Stimulated activated CD4-positive, alpha-beta T cell treated with anti-CD3 and anti-CD28 coated beads, Interleukin-15, amount 100 ng/mL, for 48 hours (primary cell): ENCODE results near the gene MAEA.

Experiments used
- DNase-seq, 2 donors: peaks; one replicate each; pipeline ENCODE4 v3.0.0-alpha.2; 2020; ENCODE audit warnings: low read depth in 2 of 2

Gene MAEA

GRCh38 chr4:1353186-1354055 lies 63.7 kb downstream of the MAEA start:
- DNase-seq: no peak

- no peak for DNase-seq
Measured at GRCh38 chr4:1354136-1354982, 64.7 kb downstream of the MAEA start.

- DNase-seq: no peak
Measured at GRCh38 chr4:1354983-1355275, 65.2 kb downstream of the MAEA start.

- DNase-seq: no peak
Measured at GRCh38 chr4:1355378-1355777, 65.7 kb downstream of the MAEA start.

- DNase-seq: peak in 1 of 2 donors; percentile 14
Measured at GRCh38 chr4:1356181-1356998, 66.7 kb downstream of the MAEA start.

DNA sequence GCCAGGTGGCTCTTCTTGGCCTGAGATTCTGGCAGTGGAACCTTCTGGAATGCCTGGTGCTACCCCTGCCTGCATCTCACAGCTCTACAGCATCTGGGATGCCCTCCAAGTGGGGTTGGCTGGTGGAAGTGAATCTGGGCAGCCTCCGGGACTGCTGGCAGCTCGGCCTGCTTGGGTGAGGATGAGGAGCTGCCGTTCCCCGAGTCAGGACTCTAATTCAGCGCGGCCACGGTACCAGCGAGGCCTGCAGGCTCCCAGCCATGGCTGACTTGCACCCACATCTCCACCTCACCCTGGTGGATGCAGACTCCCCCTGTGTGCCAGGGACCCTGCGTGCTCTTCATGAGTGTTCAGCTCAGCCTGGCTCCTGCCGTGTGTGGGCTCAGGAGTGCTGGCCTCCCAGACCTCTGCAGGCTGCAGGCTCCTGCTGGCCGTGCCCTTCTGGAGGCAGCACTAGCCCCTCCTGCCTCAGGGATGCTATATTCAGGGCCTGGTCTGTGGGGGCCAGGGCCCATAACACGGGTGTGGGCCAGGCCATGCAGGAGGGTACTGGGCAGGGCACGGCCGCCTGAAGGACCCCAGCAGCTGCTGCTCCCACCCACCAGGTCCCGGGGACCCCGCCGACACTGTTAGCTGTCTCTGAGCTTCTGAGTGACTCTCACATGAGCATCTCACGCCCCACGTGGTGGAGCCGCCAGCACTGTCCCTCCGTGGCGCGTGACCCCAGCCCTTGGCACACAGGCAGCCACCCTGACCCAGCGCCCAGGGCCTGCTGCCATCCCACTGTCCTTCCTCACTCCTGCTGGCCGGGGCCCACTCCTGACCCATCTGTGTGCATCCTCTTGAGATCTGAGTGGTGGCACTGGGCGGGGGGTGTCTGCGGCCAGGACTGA lies 67.9 kb downstream of the MAEA start:
- DNase-seq: no peak

DNA sequence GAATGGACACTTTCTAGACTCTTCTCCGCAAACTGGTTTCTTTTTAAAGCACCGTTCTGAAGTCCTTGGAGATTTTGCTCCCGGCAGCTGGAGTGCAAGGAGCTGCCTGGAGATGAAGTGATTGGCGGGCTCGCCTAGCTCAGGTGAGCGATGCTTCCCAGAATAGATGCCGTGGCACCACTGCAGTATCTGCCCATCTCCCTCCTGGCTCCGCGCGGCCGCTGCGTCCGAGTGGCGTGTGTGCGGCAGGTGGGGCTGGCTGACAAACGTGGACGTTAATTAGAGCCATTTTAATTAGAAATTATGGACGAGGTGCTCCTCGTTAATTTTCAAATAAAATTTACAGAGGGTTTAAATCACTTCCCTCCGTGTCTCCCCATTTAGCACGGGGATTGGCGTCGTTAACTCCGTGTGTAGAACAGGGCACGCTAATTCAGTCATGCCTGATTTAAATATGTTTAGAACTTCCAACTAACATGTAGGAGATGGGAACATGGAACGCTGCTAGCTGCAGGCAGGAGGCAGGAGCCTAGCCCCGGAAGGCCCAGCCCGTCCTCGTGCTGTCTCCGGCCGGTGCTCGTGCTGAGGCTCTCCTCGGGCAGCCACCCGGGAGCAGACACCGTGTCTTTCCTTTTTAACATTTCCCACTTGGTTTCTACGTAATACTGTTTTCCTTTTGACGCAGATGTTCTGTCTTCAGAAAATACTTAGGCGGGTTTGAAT lies 68.9 kb downstream of the MAEA start:
- DNase-seq: no peak

DNA sequence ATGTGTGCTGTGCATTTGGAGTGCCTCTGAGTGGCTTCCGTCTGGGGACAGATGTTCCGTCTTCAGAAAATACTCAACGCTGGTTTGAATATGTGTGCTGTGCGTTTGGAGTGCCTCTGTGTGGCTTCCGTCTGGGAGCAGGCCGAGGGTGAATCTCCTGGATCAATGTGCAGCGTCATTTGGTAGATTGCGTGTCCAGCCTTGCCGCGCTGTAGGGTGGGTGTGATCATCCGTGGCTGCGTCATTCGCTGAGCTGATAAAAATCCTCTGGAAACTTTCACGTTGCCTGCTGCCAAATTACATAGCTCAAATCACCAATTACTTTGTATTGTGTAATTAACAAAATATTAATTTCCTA lies 69.4 kb downstream of the MAEA start:
- DNase-seq: no peak

DNA sequence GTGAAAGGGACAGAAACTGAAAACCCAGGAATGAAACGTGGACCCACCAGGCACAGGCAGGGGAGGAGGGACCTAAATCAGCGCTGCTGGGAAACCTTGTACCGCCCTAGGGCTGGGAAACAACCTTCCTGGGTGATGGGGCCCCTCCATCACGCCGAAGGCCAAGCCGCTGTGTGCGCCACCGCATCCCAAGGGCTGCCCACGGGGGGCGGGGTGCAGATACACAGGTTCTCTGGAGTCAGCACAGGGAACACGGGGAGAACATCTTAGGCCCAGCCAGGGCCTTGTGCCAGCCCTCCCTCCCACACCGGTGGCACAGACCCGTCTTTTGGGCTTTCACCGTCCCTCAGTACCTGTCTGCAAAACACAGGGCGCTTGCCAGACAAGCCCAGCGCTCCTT lies 70.3 kb downstream of the MAEA start:
- DNase-seq: no peak

- no peak for DNase-seq
Measured at GRCh38 chr4:1360423-1361283, 71.0 kb downstream of the MAEA start.

DNA sequence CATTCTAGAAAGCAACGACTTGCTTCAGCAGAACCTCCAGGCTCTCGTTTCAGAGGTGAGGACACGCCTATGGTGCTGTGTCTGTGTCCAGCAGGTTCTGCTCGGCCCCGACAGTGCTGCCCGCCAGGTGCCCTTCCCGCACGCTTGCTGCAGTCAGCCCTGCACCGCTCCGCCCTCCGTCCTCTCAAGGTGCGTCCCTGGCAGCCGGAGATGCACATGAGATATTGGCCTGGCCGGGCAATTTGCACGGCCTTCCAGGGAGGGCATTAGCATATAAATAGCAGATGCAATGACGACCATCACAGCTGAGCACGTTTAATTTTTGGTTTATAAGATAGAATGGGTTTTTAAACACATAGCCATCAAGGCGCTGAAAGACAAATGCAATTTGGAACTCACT lies 71.7 kb downstream of the MAEA start:
- no peak for DNase-seq

DNA sequence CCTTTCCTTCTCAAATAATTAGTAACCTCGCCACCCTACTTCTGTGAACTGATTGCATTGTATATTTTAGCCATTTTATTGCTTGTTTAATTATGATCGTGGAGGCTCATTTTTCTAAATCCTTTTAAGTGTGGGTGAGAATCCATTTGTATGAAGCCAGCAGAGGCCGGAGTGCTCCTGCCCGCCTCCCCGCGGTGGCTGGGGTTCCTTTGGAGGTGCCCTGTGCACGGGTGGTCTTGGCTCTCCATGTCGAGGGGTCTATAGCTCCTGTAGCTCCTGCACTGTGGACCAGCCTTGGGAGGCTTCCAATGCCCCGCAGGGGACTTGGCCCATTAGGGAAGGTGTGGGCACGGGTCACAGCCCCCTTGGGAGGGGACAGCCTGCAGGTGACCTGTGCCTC lies 72.4 kb downstream of the MAEA start:
- DNase-seq: no peak

DNA sequence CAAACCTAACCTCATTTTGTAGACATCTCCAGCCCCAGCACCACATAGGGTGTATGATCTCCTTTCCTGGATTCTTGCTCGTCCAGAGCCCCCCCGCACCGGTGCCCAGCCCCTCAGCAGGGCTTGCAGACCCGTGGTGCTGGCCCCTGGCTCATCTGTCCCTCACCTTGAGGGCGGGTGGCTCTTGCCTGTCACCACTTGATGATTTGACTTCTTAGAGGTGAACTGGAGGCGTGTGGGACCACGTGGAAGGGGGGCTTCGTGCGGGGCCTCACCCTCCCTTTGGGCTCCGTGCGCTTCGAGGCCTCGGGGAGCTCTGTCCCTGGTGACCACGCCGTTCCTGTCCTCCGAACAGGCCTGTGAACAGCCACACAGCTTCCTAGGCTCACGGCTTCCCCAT lies 72.8 kb downstream of the MAEA start:
- no peak for DNase-seq

- DNase-seq: no peak
Measured at GRCh38 chr4:1363513-1363912, 73.8 kb downstream of the MAEA start.

DNA sequence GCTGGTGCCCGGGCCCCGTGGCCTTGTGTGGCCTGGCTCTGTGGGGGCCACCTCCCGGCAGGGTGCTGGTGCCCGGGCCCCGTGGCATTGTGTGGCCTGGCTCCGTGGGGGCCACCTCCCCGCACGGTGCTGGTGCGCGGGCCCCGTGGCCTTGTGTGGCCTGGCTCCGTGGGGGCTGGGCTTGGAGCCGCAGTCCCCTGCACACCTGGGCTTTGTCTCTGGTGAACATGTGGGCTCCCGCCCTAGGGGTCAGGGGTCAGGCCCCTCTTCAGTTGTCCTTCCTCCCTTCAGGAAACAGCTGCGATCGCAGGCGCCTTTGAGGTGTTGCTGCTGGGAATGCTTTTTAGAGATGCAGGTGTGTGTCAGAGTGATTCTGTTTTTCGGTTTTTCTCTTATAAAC lies 74.5 kb downstream of the MAEA start:
- DNase-seq: no peak

DNA sequence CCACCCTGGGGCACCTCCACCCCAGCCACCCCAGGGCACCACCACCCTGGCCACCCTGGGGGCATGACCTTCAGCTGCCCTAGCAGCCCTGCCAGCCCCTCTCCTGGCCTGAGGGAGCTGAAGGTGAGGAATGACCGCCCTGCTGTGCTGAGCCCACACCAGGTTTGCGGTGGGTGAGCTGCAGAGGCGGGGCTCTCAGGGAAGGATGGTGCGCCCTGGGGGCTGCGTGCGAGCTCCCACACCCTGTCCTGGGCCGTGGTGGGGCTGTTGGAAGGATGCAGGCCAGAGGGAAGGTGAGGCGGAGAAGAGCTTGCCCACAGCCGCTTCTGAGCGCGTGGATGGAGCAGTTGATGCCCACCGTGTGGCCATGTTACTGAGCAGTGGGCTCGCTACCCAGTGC lies 75.1 kb downstream of the MAEA start:
- DNase-seq: no peak

GRCh38 chr4:1365271-1366178 lies 75.8 kb downstream of the MAEA start:
- no peak for DNase-seq

GRCh38 chr4:1366371-1367229 lies 76.9 kb downstream of the MAEA start:
- DNase-seq: no peak
